H1 (cell line): Measurements from ENCODE around the gene AMMECR1L. TPM values are rescaled to one million over a fixed set of nuclear protein-coding genes. Genes with fewer than 3 reads are reported as not detected.

Source experiments
- CTCF ChIA-PET: fragments of 300-600 bp; sonication (Branson Sonifier 250); formaldehyde crosslinking; loops from one replicate; lab custom pipeline; 2021; ENCODE audit not compliant: partially characterized antibody; lab: Charles Lee
- POLR2A ChIA-PET: fragments of 300-600 bp; sonication (Branson Sonifier 250); formaldehyde crosslinking; loops from one replicate; lab custom pipeline; 2021; ENCODE audit warnings: inconsistent platforms; ENCODE audit not compliant: partially characterized antibody; lab: Charles Lee
- DNase-seq, 2 experiments: peaks; one replicate each; pipeline versions ENCODE4 v3.0.0 to v3.0.0-alpha.2; 2010 to 2022; ENCODE audit warnings: low spot score in 2 of 2, low read depth in 1 of 2, mixed read lengths in 1 of 2
- FAIRE-seq: peaks from 2 replicates; lab custom pipeline; 2011; peaks lifted over from hg19 to GRCh38; lab: Jason Lieb, UNC
- H2AFZ ChIP-seq: 2 replicates; pipeline ENCODE4 v1.8.1; 2012; ENCODE audit warnings: low read length, inconsistent platforms
- H2AK5ac ChIP-seq: 2 replicates; pipeline ENCODE4 v1.6.1; 2013; ENCODE audit warnings: low read depth, low read length
- H2BK120ac ChIP-seq: replicated peaks from 2 replicates; pipeline ENCODE3; 2013; ENCODE audit warnings: low read depth, low read length, inconsistent platforms
- H2BK12ac ChIP-seq: 2 replicates; pipeline ENCODE4 v1.6.1; 2013; ENCODE audit warnings: low read depth, low read length
- H2BK15ac ChIP-seq: 2 replicates; pipeline ENCODE4 v1.6.1; 2013; ENCODE audit warnings: low read length
- H2BK20ac ChIP-seq: 2 replicates; pipeline ENCODE4 v1.6.1; 2013; ENCODE audit warnings: low read length
- H2BK5ac ChIP-seq: 2 replicates; pipeline ENCODE4 v1.6.1; 2013; ENCODE audit warnings: low read depth, low read length
- H3K14ac ChIP-seq: 2 replicates; pipeline ENCODE4 v1.6.1; 2013; ENCODE audit warnings: inconsistent platforms; ENCODE audit not compliant: insufficient read length
- H3K18ac ChIP-seq: 2 replicates; pipeline ENCODE4 v1.6.1; 2013; ENCODE audit warnings: low read length; ENCODE audit errors: extremely low read depth
- H3K23ac ChIP-seq: 2 replicates; pipeline ENCODE4 v1.6.1; 2013; ENCODE audit warnings: inconsistent platforms; ENCODE audit not compliant: insufficient read length
- H3K23me2 ChIP-seq: 2 replicates; pipeline ENCODE4 v1.6.1; 2013; ENCODE audit warnings: low read depth, low read length
- H3K27ac ChIP-seq: 2 replicates; pipeline ENCODE4 v1.6.1; 2011; ENCODE audit warnings: low read depth, low read length, inconsistent platforms
- H3K27me3 ChIP-seq, 4 experiments: replicated peaks in 1 of 4; 1 replicate in 1 of 4; 2 replicates in 3 of 4; pipeline versions ENCODE4 v1.6.1 to v1.8.1; 2011 to 2013; ENCODE audit warnings: low read length in 3 of 4, mild to moderate bottlenecking in 3 of 4, inconsistent platforms in 2 of 4, mixed read lengths in 2 of 4, moderate library complexity in 1 of 4; ENCODE audit not compliant: control insufficient read depth in 3 of 4, insufficient read depth in 3 of 4; ENCODE audit errors: extremely low read depth in 1 of 4
- H3K36me3 ChIP-seq, 4 experiments: 2 replicates each; pipeline versions ENCODE4 v1.6.1 to v1.8.1; 2011 to 2013; ENCODE audit warnings: mild to moderate bottlenecking in 4 of 4, low read length in 3 of 4, moderate library complexity in 2 of 4, control low read depth in 1 of 4, inconsistent platforms in 1 of 4; ENCODE audit not compliant: insufficient read depth in 4 of 4, control insufficient read depth in 2 of 4
- H3K4ac ChIP-seq: replicated peaks from 2 replicates; pipeline ENCODE3; 2013; ENCODE audit warnings: low read length, low read depth, mixed read lengths, inconsistent platforms; ENCODE audit not compliant: insufficient read length
- H3K4me1 ChIP-seq, 4 experiments: replicated peaks in 1 of 4; 1 replicate in 1 of 4; 2 replicates in 3 of 4; pipeline versions ENCODE4 v1.6.1 to v1.8.1; 2011 to 2013; ENCODE audit warnings: low read length in 3 of 4, inconsistent platforms in 2 of 4, mixed read lengths in 1 of 4; ENCODE audit not compliant: insufficient read depth in 4 of 4, control insufficient read depth in 3 of 4
- H3K4me2 ChIP-seq, 2 experiments: 2 replicates each; pipeline versions ENCODE4 v1.6.1 to v1.8.1; 2011 to 2013; ENCODE audit warnings: low read depth in 2 of 2, low read length in 2 of 2, control low read depth in 1 of 2, inconsistent platforms in 1 of 2, mild to moderate bottlenecking in 1 of 2; ENCODE audit not compliant: insufficient read depth in 1 of 2
- H3K4me3 ChIP-seq, 4 experiments: fragments of 200-600, 300-600 bp in 1 of 4; sonication (generic), shearing (Covaris generic), sonication (Bioruptor Twin) in 1 of 4; 2 replicates each; pipeline versions ENCODE4 v1.5.1 to v1.8.1; 2011 to 2016; ENCODE audit warnings: low read length in 4 of 4, low read depth in 3 of 4, control low read depth in 2 of 4, inconsistent platforms in 2 of 4, mild to moderate bottlenecking in 2 of 4, mixed read lengths in 1 of 4, moderate library complexity in 1 of 4; ENCODE audit not compliant: insufficient read depth in 2 of 4; ENCODE audit errors: extremely low read depth in 1 of 4
- H3K56ac ChIP-seq: replicated peaks from 2 replicates; pipeline ENCODE3; 2013; ENCODE audit warnings: low read depth, mild to moderate bottlenecking, mixed read lengths, low read length, inconsistent platforms; ENCODE audit not compliant: insufficient read length
- H3K79me1 ChIP-seq: 2 replicates; pipeline ENCODE4 v1.6.1; 2013; ENCODE audit warnings: low read depth, low read length, control low read depth
- H3K79me2 ChIP-seq, 2 experiments: 2 replicates each; pipeline versions ENCODE4 v1.6.1 to v1.8.1; 2012 to 2013; ENCODE audit warnings: low read length in 2 of 2, mild to moderate bottlenecking in 2 of 2, inconsistent platforms in 1 of 2; ENCODE audit not compliant: insufficient read depth in 2 of 2, control insufficient read depth in 1 of 2
- H3K9ac ChIP-seq, 4 experiments: replicated peaks in 1 of 4; 1 replicate in 1 of 4; 2 replicates in 3 of 4; pipeline versions ENCODE4 v1.6.1 to v1.8.1; 2011 to 2013; ENCODE audit warnings: low read depth in 3 of 4, low read length in 3 of 4, control low read depth in 2 of 4, mild to moderate bottlenecking in 2 of 4, moderate library complexity in 2 of 4, inconsistent platforms in 1 of 4; ENCODE audit errors: extremely low read depth in 1 of 4
- H3K9me3 ChIP-seq, 2 experiments: 2 replicates each; pipeline versions ENCODE4 v1.6.1 to v1.8.1; 2012 to 2013; ENCODE audit warnings: mild to moderate bottlenecking in 2 of 2, moderate library complexity in 2 of 2, control low read depth in 1 of 2, inconsistent platforms in 1 of 2, low read depth in 1 of 2, low read length in 1 of 2, mixed read lengths in 1 of 2; ENCODE audit not compliant: insufficient read depth in 2 of 2
- H4K20me1 ChIP-seq, 2 experiments: replicated peaks in 1 of 2; 2 replicates each; pipeline versions ENCODE3 to v1.8.1; 2011 to 2013; ENCODE audit warnings: inconsistent platforms in 2 of 2, low read length in 2 of 2, mild to moderate bottlenecking in 1 of 2; ENCODE audit not compliant: insufficient read depth in 2 of 2, control insufficient read depth in 1 of 2
- H4K5ac ChIP-seq: 2 replicates; pipeline ENCODE4 v1.6.1; 2013; ENCODE audit warnings: low read length, low read depth, mixed read lengths, inconsistent platforms; ENCODE audit not compliant: insufficient read length
- H4K8ac ChIP-seq: 2 replicates; pipeline ENCODE4 v1.8.0; 2013; ENCODE audit warnings: mild to moderate bottlenecking, moderate library complexity, low read length, inconsistent platforms; ENCODE audit not compliant: insufficient read depth; ENCODE audit errors: extremely low read depth
- H4K91ac ChIP-seq: replicated peaks from 2 replicates; pipeline ENCODE3; 2013; ENCODE audit warnings: low read length, mixed read lengths, inconsistent platforms; ENCODE audit not compliant: insufficient read length
- KDM4A ChIP-seq: IDR thresholded peaks from one replicate; pipeline ENCODE4 v1.7.1; 2012; ENCODE audit warnings: low read depth, mild to moderate bottlenecking, moderate library complexity, low read length, inconsistent platforms; ENCODE audit not compliant: severe bottlenecking
- SP4 ChIP-seq: IDR thresholded peaks from 2 replicates; pipeline ENCODE4 v1.6.1; 2012; ENCODE audit warnings: low read length, inconsistent platforms
- WGBS, 2 experiments: shearing (Covaris generic) in 1 of 2; methylation state at CpG; one replicate each; pipeline versions ENCODE4 v1.1.6 to v1.1.7; 2013 to 2015; ENCODE audit warnings: low lambda C conversion rate in 2 of 2, mixed read lengths in 2 of 2, inconsistent platforms in 1 of 2, low coverage in 1 of 2, missing lambda C conversion rate in 1 of 2; ENCODE audit not compliant: insufficient replicate concordance in 2 of 2, insufficient coverage in 1 of 2, insufficient read length in 1 of 2; ENCODE audit errors: extremely low coverage in 1 of 2, missing lambda C conversion rate in 1 of 2; 5-methylcytosine and 5-hydroxymethylcytosine counted together
- polyA plus RNA-seq, 7 experiments: library from polyadenylated mRNA; depleted of rRNA in 3 of 7; stranded (reverse) in 5 of 7; unstranded in 2 of 7; fragments of >200 nt in 5 of 7; fragments of 200-250 nt in 2 of 7; gene quantifications; 1 replicate in 5 of 7; 2 replicates in 1 of 7; 4 replicates in 1 of 7; pipeline versions ENCODE4 v1.2.1 to v1.2.3, GENCODE V29; 2011 to 2013; ENCODE audit warnings: missing spikeins in 2 of 7, mixed read lengths in 2 of 7
- total RNA-seq: library from RNA; stranded (reverse); fragmentation: NEBNext Ultra II Directional; extraction: Animal tissue kit (Norgen Biotek cat#: 25700); gene quantifications from 2 replicates; pipeline ENCODE4 v1.2.1, GENCODE V29; 2021

The AMMECR1L gene
- total and polyA plus RNA-seq, 2 of the 8 experiments (the other 6 are each of a cell fraction or from before 2014, with no cell fraction given): 10.1 to 18.8 TPM

GRCh38 chr2:127820080-127820668 is 65.6 kb downstream of the AMMECR1L start:
- Histone ChIP-seq H3K27me3 (no peaks in the 10 kb centered on the region), H2BK5ac (no peak overlapping the region), H3K27ac (no peak overlapping the region), H3K56ac (no peak overlapping the region), H3K23me2 (no peaks in the 10 kb centered on the region), H2BK15ac (no peak overlapping the region), H4K5ac (no peak overlapping the region), H2BK12ac (no peak overlapping the region), H2BK20ac (no peak overlapping the region), H2AFZ (no peak overlapping the region), H4K20me1 (no peaks in the 10 kb centered on the region), H2AK5ac (no peak overlapping the region), H3K4ac (no peak overlapping the region), H3K4me2 (no peak overlapping the region), H4K8ac (no peak overlapping the region), H3K18ac (no peak overlapping the region), H3K79me1 (no peaks in the 10 kb centered on the region), H3K79me2 (no peaks in the 10 kb centered on the region), H3K4me3 (no peak overlapping the region)
- peak in 1 of 2 experiments; percentile 55 for DNase-seq
- no peak for FAIRE-seq
- CTCF ChIA-PET: interaction anchor here (1.3 to 1.4 kb wide), 2 partner anchors 22 to 229 kb away, joined by 3 read pairs; no protein-coding TSS in a partner anchor
- POLR2A ChIA-PET: interaction anchor here (1.2 to 1.7 kb wide), 2 partner anchors 10 to 305 kb away, joined by 4 to 7 read pairs; no protein-coding TSS in a partner anchor
- WGBS, 2 experiments: 79% methylated on average over 6 of the region's 6 CpGs; no CpG with 5 or more reads in 1 of the 2 experiments
- TF ChIP-seq KDM4A: no peak
- no peak for TF ChIP-seq SP4
- TF ChIP-seq, all 59 proteins: peak for 0
- no peak overlapping the region for H3K9ac ChIP-seq
- no peak overlapping the region for H2BK120ac ChIP-seq
- no peaks in the 10 kb centered on the region; a peak in 1 of 8 replicates for H3K36me3 ChIP-seq
- peaks cover 32 to 38% of the 10 kb centered on the region in 2 experiments for H3K9me3 ChIP-seq
- H3K14ac ChIP-seq: no peak overlapping the region
- no peak overlapping the region for H4K91ac ChIP-seq
- H3K23ac ChIP-seq: no peak overlapping the region
- no peaks in the 10 kb centered on the region for H3K4me1 ChIP-seq
